Measurements from ENCODE around the gene LCN1.
"Not testable (repeated sequence)": the region's sequence is repeated elsewhere in the genome, so short reads cannot be mapped to it uniquely, and the experiment has no call there.

LCN1 gene

GRCh38 chr9:135504262-135505243 is 16.7 kb upstream of the LCN1 start:
- DNase-seq (ENCODE audit: low spot score) = peak; percentile 83

- DNase-seq (ENCODE audit: low spot score) = no peak
Observed at GRCh38 chr9:135505406-135506187, 15.6 kb upstream of the LCN1 start.

GRCh38 chr9:135506327-135507103 is 14.7 kb upstream of the LCN1 start:
- DNase-seq (ENCODE audit: low spot score) = no peak

GRCh38 chr9:135507104-135508035 is 13.9 kb upstream of the LCN1 start:
- DNase-seq (ENCODE audit: low spot score) = no peak

GRCh38 chr9:135508211-135508820 is 12.9 kb upstream of the LCN1 start:
- DNase-seq (ENCODE audit: low spot score) = no peak

GRCh38 chr9:135509458-135509857 is 11.8 kb upstream of the LCN1 start:
- DNase-seq (ENCODE audit: low spot score) = no peak

- no peak for DNase-seq (ENCODE audit: low spot score)
Observed at GRCh38 chr9:135512241-135512603, 9.0 kb upstream of the LCN1 start.

- no peak for DNase-seq (ENCODE audit: low spot score)
Observed at GRCh38 chr9:135512904-135513303, 8.3 kb upstream of the LCN1 start.

- no peak for DNase-seq (ENCODE audit: low spot score)
Observed at GRCh38 chr9:135513351-135513846, 7.8 kb upstream of the LCN1 start.

GRCh38 chr9:135513906-135514305 is 7.3 kb upstream of the LCN1 start:
- not testable (repeated sequence) for DNase-seq (ENCODE audit: low spot score)

- no peak for DNase-seq (ENCODE audit: low spot score)
Observed at GRCh38 chr9:135514342-135515082, 6.7 kb upstream of the LCN1 start.

GRCh38 chr9:135515083-135515951 is 5.9 kb upstream of the LCN1 start:
- DNase-seq (ENCODE audit: low spot score) = peak; percentile 3

- DNase-seq (ENCODE audit: low spot score) = peak; percentile 1
Observed at GRCh38 chr9:135516132-135516860, 4.9 kb upstream of the LCN1 start.

- no peak for DNase-seq (ENCODE audit: low spot score)
Observed at GRCh38 chr9:135517407-135517822, 3.8 kb upstream of the LCN1 start.

GRCh38 chr9:135519179-135519971 is 1.9 kb upstream of the LCN1 start:
- no peak for DNase-seq (ENCODE audit: low spot score)

- DNase-seq (ENCODE audit: low spot score) = peak; percentile 1
Observed at GRCh38 chr9:135521608-135522095, 412 bp downstream of the LCN1 start.

All from GM03348 (cell line).